SK-N-SH (cell line): ENCODE measurements around the gene GNAT2.

ENCODE experiments used
- CTCF ChIP-seq: fragments of 200-600 bp; sonication (generic); IDR thresholded peaks from 2 replicates; pipeline ENCODE4 v1.6.1; 2017; ENCODE audit warnings: antibody characterized with exemption, mild to moderate bottlenecking, moderate library complexity
- EZH2phosphoT487 ChIP-seq: fragments of 200-600 bp; sonication (generic); IDR thresholded peaks from 2 replicates; pipeline ENCODE4 v1.6.1; 2017; ENCODE audit warnings: low read depth, mixed run types, mild to moderate bottlenecking, antibody characterized with exemption, moderate library complexity, borderline replicate concordance
- FOSL2 ChIP-seq: IDR thresholded peaks from 2 replicates; pipeline ENCODE4 v1.4.0; 2012; ENCODE audit warnings: low read depth, mild to moderate bottlenecking, moderate library complexity, borderline replicate concordance
- FOXM1 ChIP-seq: IDR thresholded peaks from 2 replicates; pipeline ENCODE4 v1.4.0; 2012; ENCODE audit warnings: low read depth, mild to moderate bottlenecking
- JUND ChIP-seq: IDR thresholded peaks from 2 replicates; pipeline ENCODE4 v1.4.0; 2012
- MAX ChIP-seq: IDR thresholded peaks from 2 replicates; pipeline ENCODE4 v1.4.0; 2012; ENCODE audit warnings: low read depth
- NFIC ChIP-seq: IDR thresholded peaks from 2 replicates; pipeline ENCODE4 v1.4.0; 2012; ENCODE audit warnings: borderline replicate concordance
- NRF1 ChIP-seq: IDR thresholded peaks from 2 replicates; pipeline ENCODE4 v1.6.1; 2012; ENCODE audit warnings: low read depth, mild to moderate bottlenecking, low read length
- POLR2AphosphoS5 ChIP-seq: IDR thresholded peaks from 2 replicates; pipeline ENCODE4 v1.6.1; 2012; ENCODE audit warnings: low read depth, low read length
- SIN3A ChIP-seq: IDR thresholded peaks from 2 replicates; pipeline ENCODE4 v1.6.1; 2012; ENCODE audit warnings: low read depth, mild to moderate bottlenecking, low read length, moderate library complexity, borderline replicate concordance
- SMC3 ChIP-seq: IDR thresholded peaks from 2 replicates; pipeline ENCODE4 v1.6.1; 2012; ENCODE audit warnings: low read depth, low read length, improper control_type of control experiment
- TAF1 ChIP-seq: IDR thresholded peaks from 2 replicates; pipeline ENCODE4 v1.6.1; 2012; ENCODE audit warnings: low read depth, mild to moderate bottlenecking, low read length, moderate library complexity, borderline replicate concordance
- TCF12 ChIP-seq: IDR thresholded peaks from 2 replicates; pipeline ENCODE4 v1.4.0; 2012
- TEAD4 ChIP-seq: IDR thresholded peaks from 2 replicates; pipeline ENCODE4 v1.4.0; 2012; ENCODE audit warnings: mild to moderate bottlenecking, borderline replicate concordance; ENCODE audit not compliant: insufficient read depth

GRCh38 chr1:109603229-109603628, 16.2 kb downstream of the GNAT2 start:
- no peak for TF ChIP-seq NRF1
- TF ChIP-seq TEAD4 = no peak
- no peak for TF ChIP-seq EZH2phosphoT487
- no peak for TF ChIP-seq JUND
- no peak for TF ChIP-seq FOXM1
- TF ChIP-seq SMC3 = no peak
- no peak for TF ChIP-seq SIN3A
- no peak for TF ChIP-seq CTCF
- no peak for TF ChIP-seq NFIC
- TF ChIP-seq FOSL2 = no peak
- TF ChIP-seq TCF12 = no peak
- TF ChIP-seq POLR2AphosphoS5 = no peak
- TF ChIP-seq TAF1 = no peak
- TF ChIP-seq MAX = no peak
